Germinal center (tissue), 1 donor: Measurements from ENCODE around the gene NUCKS1.

Experiments
- DNase-seq: peaks from one replicate; pipeline ENCODE4 v3.0.0; 2012; ENCODE audit warnings: mixed read lengths, low spot score

The NUCKS1 gene

GRCh38 chr1:205750138-205751035 lies at the start of gene NUCKS1:
Gene NUCKS1 (minus strand): TSS chr1:205750182. CDS start chr1:205749973, 209 bp downstream.
- DNase-seq = peak; percentile 92

- no peak for DNase-seq
Observed at GRCh38 chr1:205798577-205798976, 48.6 kb upstream of the NUCKS1 start.

GRCh38 chr1:205797168-205797567 lies 47.2 kb upstream of the NUCKS1 start:
- DNase-seq = no peak

GRCh38 chr1:205794011-205794730 lies 44.2 kb upstream of the NUCKS1 start:
- peak; percentile 83 for DNase-seq

- no peak for DNase-seq
Observed at GRCh38 chr1:205792961-205793673, 43.1 kb upstream of the NUCKS1 start.

GRCh38 chr1:205792481-205792881 lies 42.5 kb upstream of the NUCKS1 start:
- peak; percentile 33 for DNase-seq

- peak; percentile 79 for DNase-seq
Observed at GRCh38 chr1:205791568-205792180, 41.7 kb upstream of the NUCKS1 start.

- no peak for DNase-seq
Observed at GRCh38 chr1:205787287-205787916, 37.4 kb upstream of the NUCKS1 start.

- DNase-seq = no peak
Observed at GRCh38 chr1:205786601-205787000, 36.6 kb upstream of the NUCKS1 start.

- no peak for DNase-seq
Observed at GRCh38 chr1:205785446-205785845, 35.5 kb upstream of the NUCKS1 start.

- no peak for DNase-seq
Observed at GRCh38 chr1:205783904-205784303, 33.9 kb upstream of the NUCKS1 start.

GRCh38 chr1:205783433-205783795 lies 33.4 kb upstream of the NUCKS1 start:
- DNase-seq = no peak

GRCh38 chr1:205782627-205783432 lies 32.8 kb upstream of the NUCKS1 start:
- DNase-seq = peak; percentile 0

- DNase-seq = no peak
Observed at GRCh38 chr1:205780335-205780734, 30.4 kb upstream of the NUCKS1 start.

- no peak for DNase-seq
Observed at GRCh38 chr1:205777994-205778393, 28.0 kb upstream of the NUCKS1 start.

GRCh38 chr1:205775717-205776056 lies 25.7 kb upstream of the NUCKS1 start:
- no peak for DNase-seq

GRCh38 chr1:205775015-205775716 lies 25.2 kb upstream of the NUCKS1 start, which contains the start of gene RAB29:
Gene RAB29 (minus strand): TSS chr1:205775482. CDS start chr1:205774956, 526 bp downstream.
- peak; percentile 80 for DNase-seq

GRCh38 chr1:205774198-205775014 lies 24.4 kb upstream of the NUCKS1 start:
- DNase-seq = peak; percentile 24

GRCh38 chr1:205772607-205773032 lies 22.6 kb upstream of the NUCKS1 start:
- no peak for DNase-seq
